ENCODE results near the gene SMIM38. TPM values are rescaled to one million over a fixed set of nuclear protein-coding genes. Genes with fewer than 3 reads are reported as not detected.

SMIM38 gene
- total and polyA plus RNA-seq, 2 of the 4 experiments (the other 2 are of a cell fraction) = under 0.01 to 0.05 TPM

- intact Hi-C loops (cut with micrococcal nuclease) = no loop called here
- no peak overlapping the region for H4K8ac ChIP-seq (ENCODE audit: low read depth in 2 of 2, low read length in 2 of 2)
- POLR2A ChIA-PET (ENCODE audit: unreplicated experiment) = no interaction called here
These were observed 41.9 kb upstream of the SMIM38 start for GRCh38 chr11:69113646-69114340.

More at GRCh38 chr11:69113646-69114340, 41.9 kb upstream of the SMIM38 start:
- TF ChIP-seq RAD21 (IDR thresholded peaks at IDR 0.05; ENCODE audit: low read length) (no peak), CHD1 (IDR thresholded peaks at IDR 0.05; ENCODE audit: low read depth, low read length) (no peak), RFX5 (IDR thresholded peaks at IDR 0.05; ENCODE audit: low read depth, low read length) (no peak), MXI1 (IDR thresholded peaks at IDR 0.05; ENCODE audit: borderline replicate concordance, low read depth, low read length) (no peak), CEBPB (IDR thresholded peaks at IDR 0.05; ENCODE audit: low read depth, low read length) (no peak)
- no peaks in the 10 kb centered on the region for H4K20me1 ChIP-seq (ENCODE audit: insufficient read depth, low read length)
- no peak overlapping the region for H2BK20ac ChIP-seq (ENCODE audit: low read depth, low read length)
- H3K79me1 ChIP-seq (ENCODE audit: low read depth in 1 of 2, low read length in 2 of 2) = no peaks in the 10 kb centered on the region
- no peak overlapping the region for H3K4me3 ChIP-seq (ENCODE audit: insufficient read depth, low read depth, low read length)
- H2AFZ ChIP-seq (replicated peaks; ENCODE audit: low read length, poor library complexity) = no peak overlapping the region
- in situ Hi-C loops (cut with MboI; ENCODE audit: low sequenced_read_pairs) = loop anchor here (25.0 kb wide), 1 partner anchor 1074 kb away; no protein-coding TSS in a partner anchor
- H3K56ac ChIP-seq (ENCODE audit: extremely low read depth, insufficient read depth, low read length) = no peak overlapping the region
- no peak overlapping the region for H2AK5ac ChIP-seq (ENCODE audit: low read depth, low read length)
- H4K5ac ChIP-seq (ENCODE audit: low read depth, low read length) = no peak overlapping the region
- H3K9ac ChIP-seq (ENCODE audit: low read depth, low read length) = no peak overlapping the region
- ATAC-seq (ENCODE audit: low read depth) (peak; percentile 21; the same call in 1 of the 2 replicates), DNase-seq (no peak)
- H3K9me1 ChIP-seq (ENCODE audit: insufficient read depth, low read length) = no peaks in the 10 kb centered on the region
- no peak overlapping the region for H2BK5ac ChIP-seq (ENCODE audit: low read depth, low read length, poor library complexity, severe bottlenecking)
- CTCF ChIA-PET = interaction anchor here (2.1 kb wide), 1 partner anchor 12 kb away, joined by 5 read pairs; no protein-coding TSS in a partner anchor
- no peak overlapping the region for H3K27ac ChIP-seq (ENCODE audit: insufficient read depth, low read length)
- H3K4ac ChIP-seq (ENCODE audit: low read depth, low read length) = no peak overlapping the region
- no peak overlapping the region for H3K18ac ChIP-seq (ENCODE audit: low read depth, low read length)
- H2BK120ac ChIP-seq (ENCODE audit: low read depth, low read length) = no peak overlapping the region
- H3K14ac ChIP-seq (replicated peaks; ENCODE audit: low read depth, low read length) = no peak overlapping the region
- no peak overlapping the region for H3K4me2 ChIP-seq (ENCODE audit: low read depth, low read length)
- no peaks in the 10 kb centered on the region for H3K9me3 ChIP-seq (ENCODE audit: control insufficient read depth, insufficient read depth, low read length)
- H3K27me3 ChIP-seq (ENCODE audit: control insufficient read depth, insufficient read depth, low read length) = peaks cover 14% of the 10 kb centered on the region; the same call in 1 of the 2 replicates
- H2AK9ac ChIP-seq (replicated peaks; ENCODE audit: low read depth, low read length, poor library complexity) = no peak overlapping the region
- no TSS peak for BruUV-seq (replicated peaks)
- dilution Hi-C loops (cut with HindIII; ENCODE audit: low sequenced_read_pairs, unreplicated experiment) = no loop called here
- H3K4me1 ChIP-seq (ENCODE audit: control insufficient read depth, insufficient read depth, low read length) = peaks cover 4% of the 10 kb centered on the region; the same call in 1 of the 2 replicates
- H3K36me3 ChIP-seq (ENCODE audit: control insufficient read depth, insufficient read depth, low read length) = no peaks in the 10 kb centered on the region
- no peak overlapping the region for H2BK15ac ChIP-seq (ENCODE audit: low read depth, low read length)
- H3K23ac ChIP-seq (ENCODE audit: low read depth, low read length) = no peak overlapping the region
- H4K91ac ChIP-seq (ENCODE audit: insufficient read depth, low read depth, low read length) = no peak overlapping the region
- 70% methylated on average over 10 of the region's 22 CpGs; no CpG with 5 or more reads in 1 of the 2 experiments for WGBS, 2 experiments (ENCODE audit: extremely low coverage in 2 of 2, insufficient read length in 1 of 2)

All from IMR-90 (cell line).